GM12892 (cell line): ENCODE results near the gene PAX6.

Experiments used
- POLR2A ChIP-seq: IDR thresholded peaks from 2 replicates; pipeline ENCODE4 v1.6.1; 2011; ENCODE audit warnings: low read depth, low read length, control low read depth
- POLR2AphosphoS5 ChIP-seq: IDR thresholded peaks from 2 replicates; pipeline ENCODE4 v1.6.1; 2011; ENCODE audit warnings: low read depth, low read length, control low read depth
- TAF1 ChIP-seq: IDR thresholded peaks from 2 replicates; pipeline ENCODE4 v1.6.1; 2011; ENCODE audit warnings: low read depth, mild to moderate bottlenecking, control low read depth, low read length, borderline replicate concordance

DNA sequence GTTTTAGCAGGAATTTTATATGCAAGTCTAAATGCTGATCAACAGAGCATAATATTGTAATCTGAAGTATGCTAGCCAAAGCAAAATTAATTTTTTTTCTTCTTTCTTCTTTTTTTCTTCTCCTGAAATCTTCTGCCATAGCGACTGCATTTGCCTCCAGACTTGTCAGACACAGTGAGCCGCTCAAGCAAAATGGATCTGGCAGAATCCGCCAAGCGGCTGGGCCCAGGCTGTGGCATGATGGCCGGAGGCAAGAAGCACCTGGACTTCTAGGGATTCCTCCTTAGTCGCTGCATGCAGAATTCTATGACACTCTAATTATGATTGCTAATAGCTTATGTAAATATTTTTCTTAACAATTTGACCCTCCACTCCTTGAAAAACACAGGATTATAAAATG is 27.9 kb downstream of the PAX6 start:
- no peak for TF ChIP-seq POLR2A
- no peak for TF ChIP-seq POLR2AphosphoS5
- TF ChIP-seq TAF1 = no peak
